Liver (tissue), 9 donors: Measurements from ENCODE around the gene PDGFC. TPM values are rescaled to one million over a fixed set of nuclear protein-coding genes. Genes with fewer than 3 reads are reported as not detected.

Experiments
- DNase-seq: peaks from one replicate; pipeline ENCODE4 v3.0.0-alpha.2; 2017; ENCODE audit warnings: low spot score
- H3K27ac ChIP-seq, 2 donors: one replicate each; pipeline ENCODE4 v1.7.0; 2013; ENCODE audit warnings: inconsistent platforms in 2 of 2, low read length in 2 of 2, control low read depth in 1 of 2, low read depth in 1 of 2, mild to moderate bottlenecking in 1 of 2
- H3K27me3 ChIP-seq, 4 donors: one replicate each; pipeline versions ENCODE4 v1.6.1 to v1.7.0; 2013; ENCODE audit warnings: low read length in 3 of 4, inconsistent platforms in 1 of 4, mild to moderate bottlenecking in 1 of 4, moderate library complexity in 1 of 4; ENCODE audit not compliant: control insufficient read depth in 4 of 4, insufficient read depth in 4 of 4
- H3K36me3 ChIP-seq, 4 donors: one replicate each; pipeline versions ENCODE4 v1.6.1 to v1.7.0; 2013; ENCODE audit warnings: low read length in 3 of 4, mild to moderate bottlenecking in 3 of 4, low read depth in 1 of 4, moderate library complexity in 1 of 4; ENCODE audit not compliant: control insufficient read depth in 4 of 4, insufficient read depth in 3 of 4
- H3K4me1 ChIP-seq, 4 donors: one replicate each; pipeline versions ENCODE4 v1.6.1 to v1.7.0; 2013; ENCODE audit warnings: low read length in 3 of 4, mild to moderate bottlenecking in 3 of 4, moderate library complexity in 1 of 4; ENCODE audit not compliant: control insufficient read depth in 4 of 4, insufficient read depth in 4 of 4
- H3K4me3 ChIP-seq, 3 donors: one replicate each; pipeline versions ENCODE4 v1.6.1 to v1.7.0; 2013; ENCODE audit warnings: low read length in 3 of 3, control low read depth in 1 of 3, low read depth in 1 of 3, mild to moderate bottlenecking in 1 of 3
- H3K9ac ChIP-seq, 2 donors: one replicate each; pipeline ENCODE4 v1.7.0; 2013; ENCODE audit warnings: low read length in 2 of 2, mild to moderate bottlenecking in 2 of 2, moderate library complexity in 2 of 2, control low read depth in 1 of 2, low read depth in 1 of 2
- H3K9me3 ChIP-seq, 4 donors: one replicate each; pipeline versions ENCODE4 v1.6.1 to v1.7.0; 2013; ENCODE audit warnings: low read length in 3 of 4; ENCODE audit not compliant: control insufficient read depth in 4 of 4
- ATF3 ChIP-seq: IDR thresholded peaks from 2 replicates; pipeline ENCODE4 v1.6.1; 2016; ENCODE audit warnings: antibody characterized with exemption
- CTCF ChIP-seq: fragments of 150-350 bp; IDR thresholded peaks from 2 replicates; pipeline ENCODE4 v1.5.1; 2017; ENCODE audit warnings: improper control_type of control experiment, low read depth, low read length; ENCODE audit not compliant: missing input control
- FOXA1 ChIP-seq: IDR thresholded peaks from 2 replicates; pipeline ENCODE4 v1.6.1; 2016; ENCODE audit warnings: antibody characterized with exemption
- FOXA2 ChIP-seq: IDR thresholded peaks from 2 replicates; pipeline ENCODE4 v1.6.1; 2016; ENCODE audit warnings: antibody characterized with exemption
- GABPA ChIP-seq, 2 donors: IDR thresholded peaks in 1 of 2; conservative IDR thresholded peaks in 1 of 2; 2 replicates each; pipeline ENCODE4 v1.6.1; 2016; ENCODE audit warnings: antibody characterized with exemption in 2 of 2, mild to moderate bottlenecking in 1 of 2, moderate library complexity in 1 of 2
- HNF4A ChIP-seq, 2 donors: conservative IDR thresholded peaks; 2 replicates each; pipeline ENCODE4 v1.6.1; 2016; ENCODE audit warnings: antibody characterized with exemption in 2 of 2, mild to moderate bottlenecking in 2 of 2
- HNF4G ChIP-seq: IDR thresholded peaks from 2 replicates; pipeline ENCODE4 v1.6.1; 2016; ENCODE audit warnings: antibody characterized with exemption
- JUND ChIP-seq, 2 donors: IDR thresholded peaks; 2 replicates each; pipeline ENCODE4 v1.6.1; 2016; ENCODE audit warnings: antibody characterized with exemption in 2 of 2
- MAX ChIP-seq: IDR thresholded peaks from 2 replicates; pipeline ENCODE4 v1.6.1; 2016; ENCODE audit warnings: antibody characterized with exemption
- NR2F2 ChIP-seq: IDR thresholded peaks from 2 replicates; pipeline ENCODE4 v1.6.1; 2016; ENCODE audit warnings: antibody characterized with exemption
- RAD21 ChIP-seq, 2 donors: IDR thresholded peaks; 2 replicates each; pipeline ENCODE4 v1.6.1; 2016; ENCODE audit warnings: antibody characterized with exemption in 2 of 2, mild to moderate bottlenecking in 2 of 2
- REST ChIP-seq: IDR thresholded peaks from 2 replicates; pipeline ENCODE4 v1.6.1; 2016; ENCODE audit warnings: antibody characterized with exemption, mild to moderate bottlenecking
- RXRA ChIP-seq, 2 donors: IDR thresholded peaks; 2 replicates each; pipeline ENCODE4 v1.6.1; 2017 to 2018; ENCODE audit warnings: antibody characterized with exemption in 2 of 2, mild to moderate bottlenecking in 1 of 2
- SP1 ChIP-seq: IDR thresholded peaks from 2 replicates; pipeline ENCODE4 v1.6.1; 2018; ENCODE audit warnings: antibody characterized with exemption, mild to moderate bottlenecking
- YY1 ChIP-seq: IDR thresholded peaks from 2 replicates; pipeline ENCODE4 v1.6.1; 2016; ENCODE audit warnings: antibody characterized with exemption, mild to moderate bottlenecking
- ZBTB33 ChIP-seq: IDR thresholded peaks from 2 replicates; pipeline ENCODE4 v1.6.1; 2016; ENCODE audit warnings: antibody characterized with exemption
- WGBS: extraction: QIAGEN DNeasy Blood & Tissue Kit; methylation state at CpG from one replicate; pipeline ENCODE4 v1.1.7; 2013; 5-methylcytosine and 5-hydroxymethylcytosine counted together
- polyA plus RNA-seq, 2 donors: library from polyadenylated mRNA; stranded (reverse) in 1 of 2; unstranded in 1 of 2; fragments of 200-250 nt in 1 of 2; fragments of >200 nt in 1 of 2; fragmentation: Nextera tagmentation in 1 of 2; extraction: Ambion mirVana in 1 of 2; gene quantifications; one replicate each; pipeline versions ENCODE4 v1.2.1 to v1.2.3, GENCODE V29; 2013 to 2015
- total RNA-seq, 2 donors: library from RNA; depleted of rRNA; stranded (reverse); fragments of >200 nt; gene quantifications; one replicate each; pipeline ENCODE4 v1.2.3, GENCODE V29; 2014
- donor health status: healthy.
- donor health status: healthy.
- donor health status: healthy.
- donor health status: healthy.
- donor health status: healthy.

The PDGFC gene
- total and polyA plus RNA-seq, 4 donors = 5.8 to 25.7 (median 9.7) TPM

- no peaks in the 10 kb centered on the region for H3K36me3 ChIP-seq
- no peak overlapping the region for H3K4me3 ChIP-seq
- no peak for TF ChIP-seq FOXA1
- TF ChIP-seq JUND (IDR thresholded peaks at IDR 0.05) = no peak
- TF ChIP-seq ATF3 = no peak
- TF ChIP-seq HNF4A (conservative IDR thresholded peaks at IDR 0.05) = no peak
- TF ChIP-seq FOXA2 = no peak
- no peak for TF ChIP-seq REST
- no peak for TF ChIP-seq GABPA (IDR thresholded peaks at IDR 0.05 in 1 of 2, conservative IDR thresholded peaks at IDR 0.05 in 1 of 2)
- no peak for TF ChIP-seq HNF4G
- TF ChIP-seq RXRA (IDR thresholded peaks at IDR 0.05) = no peak
- H3K27ac ChIP-seq = no peak overlapping the region
- no peak overlapping the region for H3K9ac ChIP-seq
- no peaks in the 10 kb centered on the region for H3K27me3 ChIP-seq
- 54% methylated on average over 3 of the region's 3 CpGs for WGBS
- H3K4me1 ChIP-seq = peaks cover 4 to 32% (median 17%) of the 10 kb centered on the region in 4 donors
- no peaks in the 10 kb centered on the region for H3K9me3 ChIP-seq
- DNase-seq = no peak
Measured at GRCh38 chr4:156963419-156963818, 8.2 kb downstream of the PDGFC start.

- 51% methylated on average over 3 of the region's 3 CpGs for WGBS
- TF ChIP-seq HNF4G (no peak), HNF4A (conservative IDR thresholded peaks at IDR 0.05) (peak; percentile 19 to 59)
- no peak overlapping the region for H3K27ac ChIP-seq
- no peaks in the 10 kb centered on the region for H3K27me3 ChIP-seq
- peaks cover 4 to 28% (median 17%) of the 10 kb centered on the region in 4 donors for H3K4me1 ChIP-seq
- no peak overlapping the region for H3K9ac ChIP-seq
- H3K9me3 ChIP-seq = no peaks in the 10 kb centered on the region
- H3K36me3 ChIP-seq = no peaks in the 10 kb centered on the region
- no peak overlapping the region for H3K4me3 ChIP-seq
- DNase-seq = no peak
Measured at GRCh38 chr4:156962528-156962974, 9.0 kb downstream of the PDGFC start.

GRCh38 chr4:156962058-156962358, 9.6 kb downstream of the PDGFC start:
- no peak overlapping the region for H3K9ac ChIP-seq
- WGBS = 86% methylated on average over 3 of the region's 3 CpGs
- DNase-seq = no peak
- no peaks in the 10 kb centered on the region for H3K27me3 ChIP-seq
- no peaks in the 10 kb centered on the region for H3K9me3 ChIP-seq
- H3K36me3 ChIP-seq = no peaks in the 10 kb centered on the region
- TF ChIP-seq ATF3 (no peak), HNF4G (no peak), ZBTB33 (no peak), RAD21 (IDR thresholded peaks at IDR 0.05) (no peak), MAX (no peak), NR2F2 (no peak), JUND (IDR thresholded peaks at IDR 0.05) (no peak), SP1 (no peak), FOXA1 (no peak), GABPA (IDR thresholded peaks at IDR 0.05 in 1 of 2, conservative IDR thresholded peaks at IDR 0.05 in 1 of 2) (no peak), YY1 (no peak), CTCF (no peak), FOXA2 (no peak), RXRA (IDR thresholded peaks at IDR 0.05) (no peak)
- peaks cover 4 to 30% (median 15%) of the 10 kb centered on the region in 4 donors for H3K4me1 ChIP-seq
- no peak overlapping the region for H3K27ac ChIP-seq
- H3K4me3 ChIP-seq = no peak overlapping the region
